ENCODE measurements around the gene C16orf89.

DNA sequence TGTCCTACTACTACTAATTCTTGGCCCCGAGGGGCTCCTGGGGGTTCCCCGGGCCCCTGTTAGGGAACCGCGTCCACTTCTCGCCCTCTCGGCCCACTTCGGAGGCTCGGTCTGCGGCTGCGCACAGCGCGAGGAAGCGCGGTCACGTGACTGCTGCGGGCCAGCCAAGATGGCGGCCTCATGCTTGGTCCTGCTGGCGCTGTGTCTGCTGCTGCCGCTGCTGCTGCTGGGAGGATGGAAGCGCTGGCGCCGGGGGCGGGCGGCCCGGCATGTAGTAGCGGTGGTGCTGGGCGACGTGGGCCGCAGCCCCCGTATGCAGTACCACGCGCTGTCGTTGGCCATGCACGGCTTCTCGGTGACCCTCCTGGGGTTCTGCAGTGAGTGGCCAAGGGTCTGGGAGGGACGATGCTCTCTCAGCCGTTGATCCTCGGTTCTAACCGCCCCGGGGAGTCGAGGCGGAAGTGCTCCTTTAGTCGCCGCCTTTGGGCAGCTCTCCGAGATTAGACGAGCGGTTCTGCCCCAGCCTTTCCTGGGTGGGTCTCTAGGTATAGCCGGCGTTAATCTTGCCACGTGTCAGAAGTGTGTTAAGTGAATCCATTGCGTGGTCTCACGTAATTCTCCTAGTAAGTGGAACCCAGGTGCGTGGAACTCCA lies 6.1 kb upstream of the C16orf89 start, which contains the start of gene ALG1:
- TF ChIP-seq EZH2phosphoT487 (IDR thresholded peaks at IDR 0.05), result no peak
- TF ChIP-seq, protein P1, sequence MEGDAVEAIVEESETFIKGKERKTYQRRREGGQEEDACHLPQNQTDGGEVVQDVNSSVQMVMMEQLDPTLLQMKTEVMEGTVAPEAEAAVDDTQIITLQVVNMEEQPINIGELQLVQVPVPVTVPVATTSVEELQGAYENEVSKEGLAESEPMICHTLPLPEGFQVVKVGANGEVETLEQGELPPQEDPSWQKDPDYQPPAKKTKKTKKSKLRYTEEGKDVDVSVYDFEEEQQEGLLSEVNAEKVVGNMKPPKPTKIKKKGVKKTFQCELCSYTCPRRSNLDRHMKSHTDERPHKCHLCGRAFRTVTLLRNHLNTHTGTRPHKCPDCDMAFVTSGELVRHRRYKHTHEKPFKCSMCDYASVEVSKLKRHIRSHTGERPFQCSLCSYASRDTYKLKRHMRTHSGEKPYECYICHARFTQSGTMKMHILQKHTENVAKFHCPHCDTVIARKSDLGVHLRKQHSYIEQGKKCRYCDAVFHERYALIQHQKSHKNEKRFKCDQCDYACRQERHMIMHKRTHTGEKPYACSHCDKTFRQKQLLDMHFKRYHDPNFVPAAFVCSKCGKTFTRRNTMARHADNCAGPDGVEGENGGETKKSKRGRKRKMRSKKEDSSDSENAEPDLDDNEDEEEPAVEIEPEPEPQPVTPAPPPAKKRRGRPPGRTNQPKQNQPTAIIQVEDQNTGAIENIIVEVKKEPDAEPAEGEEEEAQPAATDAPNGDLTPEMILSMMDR (IDR thresholded peaks at IDR 0.05), result no peak
- TF ChIP-seq EZH2 (IDR thresholded peaks at IDR 0.05), result no peak

Measured in neural progenitor cell (in vitro differentiated cells).